Endothelial cell of umbilical vein (primary cell): ENCODE results near the gene CACNA2D1. TPM values are rescaled to one million over a fixed set of nuclear protein-coding genes. Genes with fewer than 3 reads are reported as not detected.

Experiments
- BruUV-seq: library from RNA; stranded (reverse); fragments of 400-500 nt; replicated peaks from 2 replicates; lab custom pipeline; 2021; lab: Mats Ljungman, UMichigan
- CTCF ChIA-PET: fragments of 300-600, 350-600 bp; sonication (Branson Sonifier 250); formaldehyde crosslinking; loops from one replicate; lab custom pipeline; 2021; ENCODE audit warnings: antibody characterized with exemption, inconsistent platforms; lab: Charles Lee
- POLR2A ChIA-PET: fragments of 300-600, 350-600 bp; sonication (Branson Sonifier 250); formaldehyde crosslinking; loops from one replicate; lab custom pipeline; 2021; ENCODE audit warnings: antibody characterized with exemption, inconsistent platforms; lab: Charles Lee
- DNase-seq: peaks from one replicate; pipeline ENCODE4 v3.0.0-alpha.2; 2011; ENCODE audit warnings: low read depth, low spot score
- FAIRE-seq: peaks from 2 replicates; lab custom pipeline; 2011; peaks lifted over from hg19 to GRCh38; lab: Jason Lieb, UNC
- H2AFZ ChIP-seq: 2 replicates; pipeline ENCODE4 v1.6.0; 2012; ENCODE audit warnings: low read depth, low read length, control low read depth, inconsistent platforms
- H3K27ac ChIP-seq: 2 replicates; pipeline ENCODE4 v1.5.1; 2011; ENCODE audit warnings: low read depth, mild to moderate bottlenecking, control low read depth, low read length, moderate library complexity; ENCODE audit not compliant: insufficient read depth
- H3K27me3 ChIP-seq, 2 experiments: 2 replicates each; pipeline versions ENCODE4 v1.6.0 to v1.6.1; 2011; ENCODE audit warnings: low read length in 2 of 2, mixed read lengths in 1 of 2; ENCODE audit not compliant: control insufficient read depth in 2 of 2, insufficient read depth in 2 of 2
- H3K36me3 ChIP-seq, 2 experiments: 2 replicates in 1 of 2; 3 replicates in 1 of 2; pipeline ENCODE4 v1.5.1; 2011; ENCODE audit warnings: low read length in 2 of 2, mild to moderate bottlenecking in 1 of 2, moderate library complexity in 1 of 2; ENCODE audit not compliant: control insufficient read depth in 2 of 2, insufficient read depth in 2 of 2; ENCODE audit errors: extremely low read depth in 1 of 2
- H3K4me1 ChIP-seq: 3 replicates; pipeline ENCODE4 v1.5.1; 2011; ENCODE audit warnings: mild to moderate bottlenecking, low read length; ENCODE audit not compliant: control insufficient read depth, insufficient read depth; ENCODE audit errors: extremely low read depth
- H3K4me2 ChIP-seq: 2 replicates; pipeline ENCODE4 v1.6.1; 2011; ENCODE audit warnings: low read length, control low read depth, mixed read lengths; ENCODE audit not compliant: insufficient read depth
- H3K4me3 ChIP-seq, 3 experiments: fragments of 200-600 bp in 1 of 3; sonication (generic), shearing (Covaris generic) in 1 of 3; replicated peaks in 1 of 3; 2 replicates each; pipeline ENCODE4 v1.5.1; 2011 to 2016; ENCODE audit warnings: control low read depth in 3 of 3, low read length in 3 of 3, mild to moderate bottlenecking in 2 of 3, inconsistent platforms in 1 of 3, low read depth in 1 of 3, moderate library complexity in 1 of 3; ENCODE audit not compliant: insufficient read depth in 1 of 3
- H3K79me2 ChIP-seq: 2 replicates; pipeline ENCODE4 v1.6.0; 2012; ENCODE audit warnings: low read length, inconsistent platforms; ENCODE audit not compliant: control insufficient read depth, insufficient read depth
- H3K9ac ChIP-seq: replicated peaks from 2 replicates; pipeline ENCODE3; 2011; ENCODE audit warnings: low read length, control low read depth; ENCODE audit not compliant: insufficient read depth; ENCODE audit errors: extremely low read depth
- H3K9me1 ChIP-seq: replicated peaks from 3 replicates; pipeline ENCODE4 v1.6.0; 2011; ENCODE audit warnings: mild to moderate bottlenecking, low read length; ENCODE audit not compliant: control insufficient read depth, insufficient read depth; ENCODE audit errors: extremely low read depth
- H3K9me3 ChIP-seq: replicated peaks from 2 replicates; pipeline ENCODE4 v1.5.1; 2012; ENCODE audit warnings: low read length, inconsistent platforms; ENCODE audit not compliant: control insufficient read depth, insufficient read depth
- H4K20me1 ChIP-seq: replicated peaks from 2 replicates; pipeline ENCODE3; 2011; ENCODE audit warnings: mild to moderate bottlenecking, low read length; ENCODE audit not compliant: control insufficient read depth, insufficient read depth; ENCODE audit errors: extremely low read depth
- FOS ChIP-seq: IDR thresholded peaks from 2 replicates; pipeline ENCODE4 v1.6.1; 2011; ENCODE audit warnings: mild to moderate bottlenecking, low read length, moderate library complexity, borderline replicate concordance; ENCODE audit not compliant: insufficient read depth
- JUN ChIP-seq: IDR thresholded peaks from 2 replicates; pipeline ENCODE4 v1.6.1; 2011; ENCODE audit warnings: borderline replicate concordance, low read depth; ENCODE audit not compliant: insufficient read length, insufficient read depth
- MYC ChIP-seq: IDR thresholded peaks from one replicate; pipeline ENCODE4 v1.6.1; 2011; ENCODE audit warnings: mild to moderate bottlenecking, low read depth, low read length
- POLR2A ChIP-seq: IDR thresholded peaks from 2 replicates; pipeline ENCODE4 v1.6.1; 2012; ENCODE audit warnings: low read depth, mild to moderate bottlenecking, control low read depth, low read length
- POLR2AphosphoS5 ChIP-seq: IDR thresholded peaks from 2 replicates; pipeline ENCODE4 v1.6.1; 2012; ENCODE audit warnings: low read depth, mild to moderate bottlenecking, control low read depth, low read length, moderate library complexity; ENCODE audit not compliant: insufficient read depth
- dilution Hi-C: fragments of 300-500 bp; cut with MboI; formaldehyde crosslinking; loops from one replicate; pipeline ENCODE4 v1.15.0; 2019; ENCODE audit warnings: low sequenced_read_pairs; ENCODE audit not compliant: extremely low pct_ligation_motif_present
- intact Hi-C: fragments of 100-400 bp; cut with micrococcal nuclease; formaldehyde crosslinking; loops from one replicate; pipeline ENCODE4 v1.10.0; 2022
- polyA plus RNA-seq, 4 experiments: library from polyadenylated mRNA; depleted of rRNA in 3 of 4; stranded (reverse) in 3 of 4; unstranded in 1 of 4; fragments of >200 nt; gene quantifications; 2 replicates each; pipeline versions ENCODE4 v1.2.1 to v1.2.3, GENCODE V29; 2011 to 2012; ENCODE audit warnings: missing spikeins in 1 of 4
- total RNA-seq: library from RNA; stranded (reverse); gene quantifications from 2 replicates; pipeline ENCODE4 v1.2.3, GENCODE V29; 2021

Gene CACNA2D1
- total and polyA plus RNA-seq, 2 donors (not counting 3 experiments of a cell fraction or from before 2014, with no cell fraction given), result 4.1 to 38.6 TPM

DNA sequence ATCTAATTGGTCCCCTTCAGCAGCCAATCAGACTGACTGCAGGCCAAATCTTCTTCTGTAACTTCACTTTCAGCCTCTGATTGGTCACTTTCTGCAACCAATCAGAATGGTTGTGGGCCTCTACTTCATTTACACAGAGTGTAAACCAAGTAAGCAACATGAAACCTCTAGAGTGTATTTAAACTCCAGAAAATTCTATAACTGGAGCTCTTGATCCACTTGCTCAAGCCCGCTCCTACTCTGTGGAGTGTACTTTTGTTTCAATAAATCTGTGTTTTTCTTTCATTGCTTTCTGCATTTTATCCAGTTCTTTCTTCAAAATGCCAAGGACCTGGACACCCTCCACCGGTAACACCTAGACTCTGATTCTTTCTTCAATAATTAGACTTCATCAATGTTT lies 319.1 kb downstream of the CACNA2D1 start:
- FAIRE-seq, result no peak

GRCh38 chr7:82122275-82122674 lies 321.3 kb downstream of the CACNA2D1 start:
- H3K4me2 ChIP-seq, result no peak overlapping the region
- H3K27me3 ChIP-seq, result no peaks in the 10 kb centered on the region
- no peaks in the 10 kb centered on the region for H3K79me2 ChIP-seq
- no peak for FAIRE-seq
- no peak overlapping the region for H3K27ac ChIP-seq
- H3K9ac ChIP-seq, result no peak overlapping the region
- no peak for DNase-seq
- H2AFZ ChIP-seq, result no peak overlapping the region
- POLR2A ChIA-PET, result no interaction called here
- no peaks in the 10 kb centered on the region for H3K9me3 ChIP-seq
- no peaks in the 10 kb centered on the region for H3K9me1 ChIP-seq
- no TSS peak for BruUV-seq
- no peaks in the 10 kb centered on the region for H3K36me3 ChIP-seq
- intact Hi-C loops, result no loop called here
- dilution Hi-C loops, result no loop called here
- H4K20me1 ChIP-seq, result no peaks in the 10 kb centered on the region
- no peak overlapping the region for H3K4me3 ChIP-seq
- no peaks in the 10 kb centered on the region for H3K4me1 ChIP-seq
- CTCF ChIA-PET, result no interaction called here
- TF ChIP-seq JUN, result no peak
- TF ChIP-seq FOS, result no peak

More for the DNA sequence above, 319.1 kb downstream of the CACNA2D1 start:
- H3K4me2 ChIP-seq, result no peak overlapping the region
- no peak overlapping the region for H3K27ac ChIP-seq
- POLR2A ChIA-PET, result no interaction called here
- CTCF ChIA-PET, result interaction anchor here (1.1 kb wide), 1 partner anchor 9 kb away, joined by 3 read pairs; no protein-coding TSS in a partner anchor
- no peaks in the 10 kb centered on the region for H3K4me1 ChIP-seq
- no peaks in the 10 kb centered on the region for H3K9me1 ChIP-seq
- no peak overlapping the region for H3K9ac ChIP-seq
- intact Hi-C loops (no loop called here), dilution Hi-C loops (no loop called here)
- H3K4me3 ChIP-seq, result no peak overlapping the region
- no peaks in the 10 kb centered on the region for H3K27me3 ChIP-seq
- no peaks in the 10 kb centered on the region for H3K36me3 ChIP-seq
- H2AFZ ChIP-seq, result no peak overlapping the region
- H4K20me1 ChIP-seq, result no peaks in the 10 kb centered on the region
- no peak for DNase-seq
- TF ChIP-seq JUN, result no peak
- TF ChIP-seq MYC, result no peak
- no peak for TF ChIP-seq POLR2AphosphoS5
- no peak for TF ChIP-seq FOS
- TF ChIP-seq POLR2A, result no peak
- no peaks in the 10 kb centered on the region for H3K79me2 ChIP-seq
- no peaks in the 10 kb centered on the region for H3K9me3 ChIP-seq
- no TSS peak for BruUV-seq
